Measurements from ENCODE around the gene RAB3B.

DNA sequence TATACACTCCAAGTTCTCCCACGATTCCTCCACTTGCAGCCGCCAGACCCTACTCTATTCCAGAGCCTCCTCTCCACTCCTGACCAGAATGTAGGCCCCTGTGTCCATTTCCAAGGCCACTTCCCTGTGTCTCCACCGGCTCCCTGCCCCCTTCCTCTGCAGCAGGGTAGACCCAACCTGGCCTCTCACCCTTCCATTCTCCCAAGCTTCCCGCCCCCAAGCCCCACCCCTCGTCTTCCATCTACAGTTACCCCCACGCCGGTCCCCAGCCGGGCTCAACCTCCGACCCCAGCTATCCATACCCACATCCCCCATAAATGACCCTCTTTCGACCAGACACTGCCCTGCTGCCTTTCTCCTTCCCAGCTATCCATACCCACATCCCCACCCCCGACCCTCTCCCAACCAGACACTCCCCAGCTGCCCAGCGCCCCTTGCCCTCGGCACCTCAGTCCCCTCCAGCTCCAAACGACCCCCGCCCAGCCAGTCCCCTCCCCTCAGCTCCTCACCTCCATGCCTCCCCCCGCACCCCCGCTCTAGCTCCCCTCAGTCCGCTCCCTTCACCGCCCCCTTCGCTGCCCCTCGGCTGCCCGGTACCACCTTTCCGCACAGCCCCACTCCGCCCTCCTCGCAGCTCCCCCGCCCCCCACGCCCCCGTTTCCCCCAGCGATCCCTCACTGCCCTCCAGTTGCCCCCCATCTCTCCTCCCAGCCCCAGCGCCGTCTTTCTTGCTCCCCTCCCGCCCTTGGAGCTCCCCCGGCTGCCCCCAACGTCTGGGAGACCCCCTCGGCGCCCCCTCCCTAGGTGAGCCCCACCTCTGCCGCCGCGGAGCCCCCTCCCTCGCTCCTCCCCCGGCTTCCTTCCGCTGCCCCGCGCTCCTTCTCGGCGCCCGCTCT, 670 bp downstream of the RAB3B start:
- no peak for TF ChIP-seq CTCF (IDR thresholded peaks at IDR 0.05)
- TF ChIP-seq POLR2AphosphoS5 (IDR thresholded peaks at IDR 0.05): no peak

Data from upper lobe of left lung (tissue), 4 donors.